NOMO-1 treated with DMSO at 0.1 percent for 48 hours (cell line): ENCODE results near the gene ADD2.
"Not testable (repeated sequence)": the region's sequence is repeated elsewhere in the genome, so short reads cannot be mapped to it uniquely, and the experiment has no call there.

ENCODE experiments used
- DNase-seq: peaks from one replicate; lab custom pipeline; 2025; ENCODE audit not compliant: unreplicated experiment; lab: John Stamatoyannopoulos, UW

Gene ADD2

DNA sequence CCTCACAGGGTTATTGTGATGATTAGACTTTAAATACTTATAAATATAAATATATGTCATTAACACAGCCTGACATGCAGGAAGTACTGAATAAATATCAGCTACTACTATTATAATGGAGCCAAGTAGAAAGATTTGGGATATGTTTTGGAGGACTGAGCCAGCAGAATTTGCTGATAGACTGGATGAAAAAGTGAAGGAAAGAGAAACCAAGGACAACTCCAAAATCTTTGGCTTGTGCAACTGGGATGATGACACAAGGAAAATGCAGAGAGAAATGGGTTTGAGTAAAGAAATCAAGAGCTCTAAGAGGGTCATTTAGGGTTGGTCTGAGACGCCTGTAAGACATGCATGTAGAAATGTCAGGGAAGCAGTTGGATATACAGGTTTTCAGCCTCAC lies 15.6 kb downstream of the ADD2 start:
- no peak for DNase-seq

DNA sequence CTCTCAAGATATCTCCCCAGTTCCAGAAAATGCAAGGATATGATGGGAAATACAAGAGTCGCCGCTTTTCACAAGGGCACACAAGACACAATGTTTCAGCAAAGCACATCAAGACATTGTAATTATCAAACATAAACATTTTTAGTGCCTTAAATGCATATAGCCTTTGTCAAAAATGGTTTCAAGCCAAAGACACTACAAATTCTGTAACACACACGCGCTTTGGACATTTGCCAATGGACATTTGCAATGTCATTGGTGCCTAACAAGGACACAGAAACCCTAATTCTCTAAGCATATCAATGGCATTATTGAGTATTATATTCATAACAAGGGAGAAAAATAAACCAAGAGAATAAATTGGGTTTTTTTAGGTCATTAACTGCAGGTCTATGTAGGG lies 16.1 kb downstream of the ADD2 start:
- DNase-seq, result no peak

DNA sequence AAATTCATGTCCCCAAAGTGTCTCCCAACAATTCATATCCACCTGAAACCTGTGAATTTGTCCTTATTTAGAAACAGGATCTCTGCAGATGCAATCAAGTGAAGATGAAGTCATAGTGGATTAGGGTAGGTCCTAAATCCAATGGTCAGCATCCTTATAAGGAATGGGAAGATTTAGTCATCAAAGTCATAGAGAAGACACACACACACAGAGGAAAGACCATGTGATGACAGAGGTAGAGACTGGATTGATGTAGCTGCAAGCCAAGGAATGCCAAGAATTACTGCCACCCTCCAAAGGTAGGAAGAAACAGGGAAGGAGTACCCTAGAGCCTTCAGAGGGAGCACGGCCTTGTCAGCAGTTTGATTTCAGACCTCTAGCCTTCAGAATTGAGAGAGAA lies 17.7 kb downstream of the ADD2 start:
- no peak for DNase-seq

DNA sequence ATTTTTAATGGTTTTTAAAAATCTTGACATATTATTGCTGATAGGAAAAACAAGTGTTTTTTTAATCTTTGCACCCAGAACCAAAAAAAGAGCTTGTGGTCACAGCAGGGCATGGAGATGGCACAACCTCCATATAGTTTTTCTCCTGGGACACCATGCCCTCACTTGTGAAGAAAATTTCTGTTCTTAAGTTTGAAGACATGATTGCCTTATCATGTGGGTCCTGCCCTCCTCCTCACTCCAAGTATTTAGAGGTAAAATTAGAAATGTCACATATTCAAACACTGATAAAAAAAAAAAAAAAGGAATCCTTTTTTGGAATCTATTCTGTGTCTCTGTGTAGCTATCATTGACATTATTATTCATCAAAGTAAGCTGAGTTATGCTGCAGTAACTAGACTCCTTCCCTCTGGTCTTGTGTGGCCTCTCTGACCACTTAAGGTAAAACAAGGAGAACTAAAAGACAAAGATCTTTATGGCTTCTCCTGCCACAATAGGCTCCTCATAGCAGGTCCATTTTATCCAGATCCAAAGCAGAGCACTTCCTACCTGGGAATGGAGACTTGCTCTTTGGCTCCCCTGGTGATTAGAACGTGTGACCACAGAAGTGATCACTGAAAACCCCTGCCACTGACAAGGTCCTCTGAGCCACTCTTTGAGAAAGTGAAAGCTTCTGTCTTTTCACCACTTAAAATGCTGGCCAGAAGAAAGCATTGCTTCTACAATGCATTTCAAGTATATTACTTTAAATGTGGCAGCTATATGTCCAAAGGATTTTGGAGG lies 19.8 kb downstream of the ADD2 start:
- DNase-seq, result no peak

DNA sequence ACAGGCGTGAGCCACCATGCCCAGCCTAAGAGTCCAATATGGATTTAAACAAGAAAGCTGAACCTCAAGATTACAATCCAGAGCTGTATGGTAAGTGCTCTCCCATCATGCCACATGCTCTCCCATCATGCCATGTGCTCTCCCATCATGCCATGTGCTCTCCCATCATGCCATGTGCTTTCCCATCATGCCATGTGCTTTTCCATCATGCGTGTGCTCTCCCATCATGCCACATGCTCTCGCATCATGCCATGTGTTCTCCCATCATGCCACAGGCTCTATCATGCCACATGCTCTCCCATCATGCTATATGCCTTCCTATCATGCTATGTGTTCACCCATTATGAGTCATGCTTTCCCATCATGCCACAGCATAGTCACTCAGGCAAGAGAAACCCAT lies 20.7 kb downstream of the ADD2 start:
- DNase-seq, result no peak

DNA sequence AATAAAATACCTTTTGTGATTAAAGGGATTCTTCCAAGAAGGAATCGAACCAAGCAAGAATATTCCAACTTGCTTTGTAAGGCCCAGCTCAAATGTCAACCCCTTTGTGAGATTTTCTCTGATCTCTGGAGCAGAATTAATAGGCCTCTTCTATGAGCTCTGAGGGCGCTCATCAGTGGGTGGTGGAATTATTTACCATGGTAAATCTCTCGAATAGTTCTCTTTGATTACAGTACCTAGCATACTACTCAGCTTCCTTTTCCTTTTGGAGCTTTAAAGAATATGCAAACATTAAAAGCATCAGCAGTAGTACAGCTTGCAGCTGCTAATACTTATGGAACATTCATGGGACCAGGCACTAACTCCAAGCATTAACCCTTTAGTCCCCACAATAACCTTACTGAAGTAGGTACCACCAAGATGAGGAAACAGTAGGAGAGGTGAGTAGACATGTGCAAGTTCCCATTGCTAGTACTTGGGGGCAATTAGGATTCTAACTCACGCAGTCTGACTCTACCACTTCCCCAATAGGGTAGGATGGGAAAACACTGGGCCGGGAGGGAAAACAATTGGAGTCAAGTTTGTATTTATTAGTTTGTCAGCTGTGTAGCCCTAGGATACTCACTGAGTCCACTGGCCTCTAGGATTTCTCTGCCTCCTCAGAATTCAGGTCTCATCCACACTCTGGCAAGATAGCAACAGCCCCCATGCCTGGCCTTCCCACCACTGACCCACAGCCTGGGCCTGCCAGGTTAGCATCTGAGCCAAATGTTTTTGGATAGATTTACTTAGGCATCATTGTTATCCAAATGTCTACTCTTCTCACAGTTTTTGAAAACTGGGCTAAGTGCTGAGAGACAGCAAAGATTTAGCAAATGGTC lies 21.7 kb downstream of the ADD2 start:
- no peak for DNase-seq

DNA sequence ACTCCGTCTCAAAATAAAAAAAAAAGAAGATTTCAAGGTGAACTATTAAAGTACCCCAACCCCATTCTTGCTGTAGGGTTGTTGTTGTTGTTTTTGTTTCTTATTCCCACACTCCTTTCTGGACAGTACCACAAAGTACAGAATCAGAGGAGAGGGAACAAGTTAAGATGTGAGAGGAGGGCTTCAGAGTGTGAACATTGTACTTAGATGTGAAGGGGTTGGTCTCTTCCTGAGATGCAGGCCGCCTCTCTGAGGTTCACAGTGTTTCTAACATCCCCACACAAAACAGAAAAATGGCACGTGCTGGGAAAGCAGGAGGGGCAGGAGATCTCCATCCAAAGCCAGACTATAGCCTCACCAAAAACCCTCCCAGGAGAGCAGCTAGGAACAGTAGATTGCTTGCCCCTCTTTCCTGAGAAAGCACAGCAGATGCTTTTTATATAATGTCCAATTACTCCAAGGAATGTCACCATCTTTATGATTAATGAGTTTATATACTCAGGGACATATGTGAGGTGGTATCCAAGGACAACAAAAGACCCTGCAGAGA lies 22.6 kb downstream of the ADD2 start:
- no peak for DNase-seq

DNA sequence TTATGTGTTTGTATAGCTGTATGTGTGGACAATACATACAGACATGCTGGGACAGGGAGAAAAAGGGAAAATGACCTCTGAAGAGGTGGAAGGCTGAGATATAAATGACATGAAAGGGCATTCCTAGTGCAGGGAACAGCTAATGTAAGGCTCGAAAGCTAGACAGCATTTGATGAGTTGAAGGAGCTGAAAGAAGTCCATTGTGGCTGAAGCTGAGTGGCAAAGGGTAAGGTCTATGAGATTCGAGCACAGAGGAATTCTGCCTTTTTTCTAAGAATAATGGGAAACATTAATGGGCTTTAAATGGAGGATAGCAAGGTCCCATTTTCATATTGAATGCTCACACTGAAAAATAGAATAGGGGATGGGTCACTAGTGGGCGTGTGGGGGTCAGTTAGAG lies 23.6 kb downstream of the ADD2 start:
- no peak for DNase-seq

DNA sequence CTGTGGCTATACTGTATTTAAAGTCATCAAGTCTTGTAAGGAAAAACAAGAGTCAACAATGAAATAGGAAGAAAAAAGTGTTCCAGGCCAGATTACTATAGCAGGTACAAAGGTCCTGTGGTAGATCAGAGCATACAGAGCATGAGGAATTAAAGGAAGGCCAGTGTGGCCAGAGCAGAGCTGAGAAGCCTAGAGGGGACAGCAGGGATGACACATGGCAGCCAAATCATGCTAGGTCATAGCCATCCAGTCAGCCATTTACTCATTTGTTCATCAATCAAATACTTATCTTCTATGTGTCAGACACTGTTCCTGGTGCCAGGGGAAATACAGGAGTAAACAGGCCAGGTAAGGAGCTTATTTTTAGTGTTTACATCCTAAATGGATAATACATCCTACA lies 24.3 kb downstream of the ADD2 start:
- DNase-seq, result no peak

DNA sequence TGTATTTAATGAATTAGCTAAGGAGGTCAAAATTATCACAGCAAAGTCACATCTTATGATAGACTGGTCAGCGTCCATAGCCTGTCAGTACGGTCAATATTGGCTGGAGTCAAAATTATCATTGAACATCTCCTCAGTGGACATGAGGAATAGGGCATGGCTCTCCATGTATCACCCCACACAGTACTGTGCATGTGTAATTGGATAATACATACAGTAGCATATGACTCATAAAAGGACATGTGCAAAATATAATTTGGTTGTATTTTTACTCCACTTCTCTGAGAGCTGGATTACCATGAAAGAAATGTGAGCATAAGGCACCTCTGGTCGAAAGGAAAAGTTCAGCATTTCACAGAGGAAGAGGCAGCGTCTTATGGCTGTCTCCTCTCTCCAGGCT lies 24.9 kb downstream of the ADD2 start:
- no peak for DNase-seq

DNA sequence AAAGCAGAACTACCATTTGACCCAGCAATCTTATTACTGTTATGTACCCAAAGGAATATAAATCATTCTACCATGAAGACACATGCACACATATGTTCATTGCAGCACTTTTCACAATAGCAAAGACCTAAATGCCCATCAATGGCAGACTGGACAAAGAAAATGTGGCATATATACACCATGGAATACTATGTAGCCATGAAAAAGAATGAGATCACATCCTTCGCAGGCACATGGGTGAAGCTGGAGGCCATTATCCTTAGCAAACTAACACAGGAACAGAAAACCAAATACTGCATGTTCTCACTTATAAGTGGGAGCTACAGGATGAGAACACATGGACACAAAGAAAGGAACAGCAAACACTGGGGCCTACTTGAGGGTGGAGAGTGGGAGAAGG lies 28.5 kb downstream of the ADD2 start:
- not testable (repeated sequence) for DNase-seq

DNA sequence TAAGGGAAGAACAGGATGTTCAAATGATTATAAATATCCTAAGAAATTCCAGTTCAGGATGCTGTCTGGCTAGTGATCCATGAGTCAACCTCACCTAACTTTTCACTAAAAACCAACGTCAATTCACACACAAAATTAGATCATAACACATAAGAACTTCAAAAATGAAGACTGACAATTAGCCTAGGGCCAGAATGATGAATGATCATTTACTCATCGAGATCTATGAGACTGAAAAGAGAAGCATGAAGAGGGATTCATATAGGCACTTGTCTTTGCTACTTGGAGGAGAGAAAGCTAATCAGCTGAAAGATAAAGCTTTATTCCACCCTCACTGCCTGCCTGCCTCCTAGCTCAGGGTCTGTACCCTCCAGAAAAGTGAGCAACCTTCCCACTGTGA lies 29.8 kb downstream of the ADD2 start:
- DNase-seq, result no peak

DNA sequence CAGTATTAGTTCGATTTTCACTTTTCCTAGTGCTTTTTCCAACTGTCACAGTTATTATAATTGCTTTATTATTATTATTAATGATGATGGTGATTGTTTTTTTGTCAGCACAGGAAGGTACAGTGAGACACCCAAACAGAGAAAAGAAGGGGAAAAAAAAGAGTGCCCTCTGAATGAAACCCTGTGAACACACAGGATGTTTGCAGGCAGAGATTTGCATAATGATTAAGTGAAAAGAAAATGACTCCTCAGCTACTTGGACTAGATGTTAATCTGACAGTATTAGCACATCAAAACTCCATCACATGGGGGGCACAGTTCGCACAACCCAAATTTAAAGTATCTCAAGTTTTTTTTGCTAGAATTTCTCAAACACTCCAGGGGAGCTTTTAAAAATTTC lies 32.9 kb downstream of the ADD2 start:
- no peak for DNase-seq

DNA sequence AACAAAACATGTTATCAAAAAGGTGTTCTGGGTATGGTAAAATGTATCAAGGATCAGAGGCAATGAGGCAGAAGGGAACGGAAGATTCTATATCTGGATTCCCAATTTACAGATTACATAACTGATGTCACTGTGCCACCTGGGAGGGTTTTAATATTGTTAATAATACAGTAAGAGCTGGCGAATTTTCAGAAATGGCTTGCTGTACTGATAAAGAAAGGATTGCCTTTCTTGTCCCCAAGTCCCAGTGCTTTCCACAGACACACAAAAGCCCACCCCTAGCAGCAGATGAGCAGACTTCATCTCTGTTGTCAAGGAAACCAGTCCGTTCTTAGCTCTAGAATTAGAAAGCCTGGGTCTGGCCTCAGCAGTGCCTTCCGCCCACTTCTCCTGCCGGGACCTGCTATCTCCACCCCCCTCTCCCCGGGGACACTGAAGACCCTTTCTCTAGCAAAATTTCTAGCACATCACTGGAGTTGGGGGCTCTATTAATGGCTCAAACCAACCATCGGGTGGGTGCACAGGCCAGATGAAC lies 34.3 kb downstream of the ADD2 start:
- DNase-seq, result no peak

DNA sequence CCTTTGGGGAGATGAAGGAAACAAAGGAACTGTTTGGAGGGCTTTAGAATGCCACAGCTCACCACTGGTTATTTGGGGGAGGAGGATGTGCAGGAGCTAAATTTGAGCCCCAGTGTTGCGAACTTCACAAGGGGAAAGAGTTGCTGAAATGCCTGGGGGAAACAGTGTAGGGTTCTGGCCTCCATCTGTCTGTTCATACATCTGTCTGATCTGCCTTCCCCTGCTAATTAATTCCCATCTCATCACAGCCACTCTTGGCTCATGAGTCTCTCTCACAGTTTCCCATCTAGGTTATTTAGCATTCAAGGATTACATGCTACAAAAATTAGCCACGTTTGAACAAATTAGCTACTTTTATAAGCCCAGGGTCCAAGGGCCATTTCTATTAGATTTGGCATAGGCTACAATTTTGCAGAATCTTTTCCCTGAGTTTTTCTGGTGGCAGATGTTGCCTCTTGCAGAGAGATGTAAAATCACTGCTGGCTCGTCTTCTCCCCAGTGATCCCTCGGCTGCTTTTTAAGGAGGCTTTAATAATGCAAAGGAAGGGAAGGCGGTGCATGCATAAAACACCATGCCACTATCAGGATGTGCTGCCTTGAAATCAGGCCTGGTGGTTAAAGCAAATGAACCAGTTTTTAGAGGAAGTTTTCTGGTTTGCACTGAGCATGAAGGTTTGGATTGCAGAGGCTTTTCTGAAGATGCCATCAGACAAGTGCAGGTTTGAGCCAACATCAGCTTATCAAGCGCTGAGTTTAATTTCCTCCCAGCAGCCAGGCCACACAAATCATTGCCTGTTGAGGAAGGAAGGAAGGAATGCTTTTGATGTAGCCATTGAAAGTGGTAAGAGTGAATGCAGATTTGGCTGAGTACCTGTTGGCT lies 35.0 kb downstream of the ADD2 start:
- DNase-seq, result no peak

DNA sequence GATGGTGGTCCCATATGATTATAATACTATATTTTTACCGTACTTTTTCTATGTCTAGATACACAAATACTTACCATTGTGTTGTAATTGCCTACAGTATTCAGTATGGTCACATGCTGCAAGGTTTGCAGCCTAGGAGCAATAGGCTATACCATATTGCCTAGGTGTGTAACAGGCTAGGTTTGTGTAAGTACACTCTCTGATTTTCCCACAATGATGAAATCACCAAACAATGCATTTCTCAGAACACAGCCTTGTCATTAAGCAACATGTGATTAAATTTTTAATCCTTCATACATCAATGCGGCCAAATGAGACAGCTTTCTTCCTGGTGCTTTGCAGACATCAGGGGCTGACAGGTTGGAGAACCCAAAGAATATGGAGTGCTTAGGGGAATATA lies 37.3 kb downstream of the ADD2 start:
- no peak for DNase-seq

DNA sequence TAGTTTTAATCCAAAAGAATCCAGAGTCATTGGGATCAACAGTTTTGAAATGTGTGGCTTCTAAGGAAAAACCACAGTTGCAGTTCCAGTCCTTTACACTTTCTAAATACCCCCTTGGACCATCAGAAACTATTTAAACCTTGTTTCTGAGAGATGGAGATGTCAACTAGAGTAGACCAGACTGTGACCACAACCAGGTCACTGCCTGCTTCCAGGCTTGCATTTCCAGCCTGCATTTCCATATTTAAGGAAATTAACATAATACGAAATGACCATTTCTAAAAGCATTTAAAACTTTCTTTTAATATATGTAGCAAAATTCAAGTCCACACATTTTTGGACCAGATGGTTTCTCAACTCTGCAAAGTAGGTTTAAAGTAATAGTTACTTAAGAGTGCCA lies 38.4 kb downstream of the ADD2 start:
- DNase-seq, result no peak

DNA sequence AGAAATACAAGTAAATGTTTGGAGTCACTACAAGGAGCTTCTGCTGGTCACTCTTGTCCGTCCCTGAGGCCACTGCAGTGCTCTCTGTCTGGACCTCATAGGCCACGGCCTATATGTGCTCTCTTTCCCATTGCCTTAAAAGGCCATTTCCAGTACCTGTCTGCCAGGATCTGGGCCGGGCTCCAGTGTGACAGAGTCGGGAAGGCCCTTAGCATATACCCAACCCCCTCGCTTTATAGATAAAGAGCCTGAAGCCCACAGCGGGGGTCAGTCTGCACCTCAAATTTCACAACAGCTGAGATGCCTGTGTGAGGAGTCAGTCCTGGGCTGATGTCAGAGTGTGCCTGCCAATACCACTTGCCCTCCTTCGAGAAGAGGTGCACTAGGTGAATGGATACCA lies 39.9 kb downstream of the ADD2 start:
- DNase-seq, result no peak

DNA sequence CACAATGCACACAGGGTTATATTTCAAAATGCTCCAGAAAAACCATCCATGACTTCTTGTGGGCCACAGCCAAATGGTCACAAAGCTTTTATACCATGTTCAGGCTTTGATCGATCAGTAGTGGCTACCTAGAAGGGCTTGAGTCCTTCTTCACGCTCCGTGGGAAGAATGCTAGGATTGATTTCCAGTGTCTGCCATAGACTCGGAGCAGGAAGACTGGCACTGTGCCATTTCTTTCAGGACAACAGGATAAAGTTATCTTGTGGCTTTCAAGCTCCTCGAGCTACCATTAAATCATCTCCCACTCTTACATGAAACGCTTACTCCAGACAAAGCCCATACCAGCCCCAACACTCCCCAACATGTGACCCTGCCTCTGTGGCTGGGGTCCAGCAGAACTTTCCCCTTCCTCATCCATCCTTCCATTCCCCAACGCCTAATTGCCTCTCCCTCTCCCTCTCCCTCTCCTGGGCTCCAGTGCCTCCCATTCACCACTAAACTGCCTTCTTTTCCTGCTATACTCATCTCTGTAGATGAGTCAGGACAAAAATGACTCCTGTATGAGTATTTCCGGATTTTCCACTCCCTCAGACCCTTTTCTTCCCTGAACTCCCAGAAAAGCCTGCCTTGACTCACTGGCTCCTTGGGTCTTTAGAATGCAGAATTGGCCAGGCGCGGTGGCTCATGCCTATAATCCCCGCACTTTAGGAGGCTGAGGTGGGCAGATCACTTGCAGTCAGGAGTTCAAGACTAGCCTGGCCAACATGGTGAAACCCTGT lies 40.9 kb downstream of the ADD2 start:
- DNase-seq, result no peak

DNA sequence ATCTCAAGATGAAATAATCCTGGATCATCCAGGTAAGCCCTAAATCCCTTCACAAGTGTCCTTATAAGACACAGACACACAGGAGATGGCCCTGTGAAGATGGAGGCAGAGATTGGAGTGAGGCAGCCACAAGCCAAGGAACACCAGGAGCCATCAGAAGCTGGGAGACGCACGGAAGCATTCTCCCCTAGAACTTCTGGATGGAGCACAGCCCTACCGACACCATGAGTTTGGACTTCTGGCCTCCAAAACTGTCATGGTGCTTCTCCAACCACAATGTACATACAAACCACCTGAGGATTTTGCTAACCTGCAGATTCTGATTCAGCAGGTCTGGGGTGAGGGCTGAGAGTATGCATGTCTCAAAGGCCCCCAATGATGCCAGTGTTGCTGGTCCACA lies 42.5 kb downstream of the ADD2 start:
- DNase-seq, result no peak
